GM18858 (cell line): ENCODE results near the gene METTL9.

Source experiments
- ATAC-seq: cut with Tn5 transposase; IDR thresholded peaks from one replicate; pipeline ENCODE4 v1.9.1; 2021; ENCODE audit not compliant: unreplicated experiment

Gene METTL9

DNA sequence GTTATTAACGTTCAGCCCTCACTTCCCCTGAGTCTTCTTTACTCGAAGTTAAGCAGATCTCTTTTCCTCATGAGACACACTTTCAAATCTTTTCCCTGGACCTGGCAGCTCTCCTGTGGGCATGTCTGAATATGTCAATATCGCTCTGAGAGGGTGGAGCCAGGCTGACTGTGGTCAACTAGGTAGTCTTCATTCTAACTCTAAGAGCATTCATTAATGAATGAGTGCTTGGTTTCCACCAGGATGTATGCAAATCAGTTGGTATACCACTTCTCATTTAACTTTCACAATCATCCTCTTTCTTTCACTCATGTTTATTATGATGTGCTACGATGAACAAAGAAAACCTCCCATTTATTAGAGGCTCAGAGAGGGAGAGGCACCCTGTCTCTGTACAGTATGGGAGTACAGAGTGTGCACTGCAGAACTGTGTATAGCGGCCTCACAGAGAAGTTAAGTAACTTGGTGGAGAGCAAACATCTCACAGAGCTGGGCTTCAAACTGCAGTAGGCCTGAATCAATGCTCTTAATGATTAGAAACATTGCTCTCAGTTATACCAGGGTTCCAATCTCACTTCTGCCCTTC lies 104.3 kb downstream of the METTL9 start:
- ATAC-seq = no peak

DNA sequence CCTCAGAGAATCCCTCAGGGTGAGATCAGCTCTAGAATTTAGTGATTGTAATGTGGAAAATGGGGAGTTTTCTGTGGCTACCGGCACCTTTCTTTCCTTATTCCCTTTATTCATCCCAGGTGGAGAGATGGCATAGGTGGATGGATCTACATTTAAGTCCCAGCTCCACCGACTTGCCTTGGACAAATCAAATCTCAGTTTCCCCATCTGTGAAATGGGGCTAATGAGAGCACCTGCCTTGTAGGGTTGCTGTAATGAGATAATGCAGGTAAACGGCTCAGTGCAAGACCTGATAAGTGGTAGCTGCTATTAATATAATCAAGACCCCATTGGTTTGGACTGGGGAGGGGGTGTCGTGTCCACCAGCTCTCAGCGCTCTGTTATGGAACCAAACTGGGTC lies 104.9 kb downstream of the METTL9 start:
- no peak for ATAC-seq

DNA sequence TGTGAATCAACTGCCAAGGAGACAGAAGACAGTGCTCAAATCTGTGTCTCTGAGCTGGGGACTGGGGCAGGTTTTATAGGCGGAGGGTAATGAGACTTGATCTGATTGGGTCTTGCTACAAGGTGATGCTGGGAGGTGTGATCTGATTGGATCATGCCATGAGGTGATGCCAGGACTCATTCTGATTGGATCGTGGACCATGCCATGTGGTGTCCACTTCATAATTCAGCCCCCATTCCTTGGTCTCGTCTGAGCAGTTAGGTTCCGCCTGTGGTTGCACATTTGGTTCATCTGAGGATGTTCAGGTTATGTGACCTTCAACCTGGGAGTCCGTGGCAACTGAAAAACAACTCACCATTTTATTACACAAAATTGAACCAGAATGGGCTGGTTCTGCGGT lies 105.4 kb downstream of the METTL9 start:
- no peak for ATAC-seq
